Neuronal stem cell (in vitro differentiated cells): ENCODE measurements around the gene PHETA1. TPM values are rescaled to one million over a fixed set of nuclear protein-coding genes. Genes with fewer than 3 reads are reported as not detected.
A peak's percentile ranks its signal among the peaks of the same experiment; 100 is the strongest.

Experiments
- DNase-seq: peaks from one replicate; pipeline ENCODE4 v3.0.0-alpha.2; 2013; ENCODE audit warnings: low spot score
- H2AFZ ChIP-seq: one replicate; pipeline ENCODE4 v1.6.1; 2013; ENCODE audit warnings: mild to moderate bottlenecking, low read length, inconsistent platforms
- H2AK5ac ChIP-seq: 2 replicates; pipeline ENCODE4 v1.6.1; 2013; ENCODE audit warnings: low read depth, mild to moderate bottlenecking, inconsistent platforms, low read length, moderate library complexity, mixed read lengths
- H2BK120ac ChIP-seq: 2 replicates; pipeline ENCODE4 v1.6.1; 2013; ENCODE audit warnings: low read depth, mild to moderate bottlenecking, inconsistent platforms, low read length, moderate library complexity, mixed read lengths
- H2BK12ac ChIP-seq: one replicate; pipeline ENCODE4 v1.6.1; 2013; ENCODE audit warnings: low read length, inconsistent platforms
- H2BK15ac ChIP-seq: 2 replicates; pipeline ENCODE4 v1.6.1; 2013; ENCODE audit warnings: mild to moderate bottlenecking, low read length, inconsistent platforms, mixed read lengths
- H2BK5ac ChIP-seq: one replicate; pipeline ENCODE4 v1.6.1; 2013; ENCODE audit warnings: inconsistent platforms, mild to moderate bottlenecking, low read length, moderate library complexity
- H3K14ac ChIP-seq: one replicate; pipeline ENCODE4 v1.6.1; 2013; ENCODE audit warnings: low read length, inconsistent platforms
- H3K18ac ChIP-seq: 2 replicates; pipeline ENCODE4 v1.6.1; 2013; ENCODE audit warnings: low read length, inconsistent platforms
- H3K23ac ChIP-seq: 2 replicates; pipeline ENCODE4 v1.6.1; 2013; ENCODE audit warnings: low read depth, mild to moderate bottlenecking, mixed read lengths, low read length, inconsistent platforms; ENCODE audit not compliant: poor library complexity
- H3K27ac ChIP-seq: replicated peaks from 3 replicates; pipeline ENCODE4 v1.5.1; 2013; ENCODE audit warnings: low read length, inconsistent platforms
- H3K27me3 ChIP-seq, 3 experiments: 2 replicates each; pipeline ENCODE4 v1.6.1; 2013; ENCODE audit warnings: low read length in 3 of 3, mild to moderate bottlenecking in 2 of 3, inconsistent platforms in 1 of 3, low read depth in 1 of 3, mixed read lengths in 1 of 3, moderate library complexity in 1 of 3; ENCODE audit not compliant: control insufficient read depth in 3 of 3, insufficient read depth in 3 of 3
- H3K36me3 ChIP-seq, 2 donors: replicated peaks in 1 of 2; 2 replicates each; pipeline ENCODE4 v1.6.1; 2013; ENCODE audit warnings: low read length in 2 of 2; ENCODE audit not compliant: control insufficient read depth in 2 of 2, insufficient read depth in 2 of 2
- H3K4ac ChIP-seq: 2 replicates; pipeline ENCODE4 v1.6.1; 2013; ENCODE audit warnings: inconsistent platforms, mild to moderate bottlenecking, low read length, moderate library complexity
- H3K4me1 ChIP-seq, 2 donors: 1 replicate in 1 of 2; 2 replicates in 1 of 2; pipeline ENCODE4 v1.6.1; 2013; ENCODE audit warnings: low read length in 2 of 2, low read depth in 1 of 2; ENCODE audit not compliant: control insufficient read depth in 2 of 2, insufficient read depth in 1 of 2
- H3K4me2 ChIP-seq: one replicate; pipeline ENCODE4 v1.6.1; 2013; ENCODE audit warnings: mild to moderate bottlenecking, low read length, inconsistent platforms; ENCODE audit not compliant: insufficient read depth, poor library complexity, severe bottlenecking
- H3K4me3 ChIP-seq, 2 donors: 2 replicates each; pipeline ENCODE4 v1.5.1; 2013; ENCODE audit warnings: low read length in 2 of 2, mild to moderate bottlenecking in 2 of 2, inconsistent platforms in 1 of 2, moderate library complexity in 1 of 2
- H3K79me1 ChIP-seq: one replicate; pipeline ENCODE4 v1.6.1; 2013; ENCODE audit warnings: low read depth, mild to moderate bottlenecking, inconsistent platforms, low read length, moderate library complexity
- H3K9ac ChIP-seq: one replicate; pipeline ENCODE4 v1.6.1; 2013; ENCODE audit warnings: mild to moderate bottlenecking, low read depth, low read length, inconsistent platforms; ENCODE audit not compliant: poor library complexity
- H3K9me3 ChIP-seq, 2 donors: replicated peaks in 1 of 2; 2 replicates each; pipeline versions ENCODE3 to v1.6.1; 2013; ENCODE audit warnings: low read length in 2 of 2, mild to moderate bottlenecking in 2 of 2, inconsistent platforms in 1 of 2, low read depth in 1 of 2, mixed read lengths in 1 of 2, moderate library complexity in 1 of 2; ENCODE audit not compliant: control insufficient read depth in 2 of 2, insufficient read depth in 1 of 2
- H4K8ac ChIP-seq: one replicate; pipeline ENCODE4 v1.6.1; 2013; ENCODE audit warnings: low read depth, mild to moderate bottlenecking, inconsistent platforms, low read length, moderate library complexity
- H4K91ac ChIP-seq: one replicate; pipeline ENCODE4 v1.6.1; 2013; ENCODE audit warnings: low read length, low read depth, mild to moderate bottlenecking, inconsistent platforms; ENCODE audit not compliant: poor library complexity
- WGBS, 2 donors: extraction: QIAGEN DNeasy Blood & Tissue Kit; methylation state at CpG; one replicate each; pipeline ENCODE4 v1.1.7; 2013; ENCODE audit warnings: missing lambda C conversion rate in 2 of 2, mixed read lengths in 1 of 2; ENCODE audit not compliant: insufficient read length in 2 of 2, insufficient replicate concordance in 1 of 2; ENCODE audit errors: extremely low coverage in 2 of 2; 5-methylcytosine and 5-hydroxymethylcytosine counted together
- polyA plus RNA-seq, 2 experiments: library from polyadenylated mRNA; stranded (reverse); fragments of 200-250 nt; gene quantifications; one replicate each; pipeline ENCODE4 v1.2.3, GENCODE V29; 2013

The PHETA1 gene
- polyA plus RNA-seq (2013, experiment 1 of 2) = 10.7 TPM
- polyA plus RNA-seq (2013, experiment 2 of 2) = 11.2 TPM

- H3K27ac ChIP-seq = no peak within 1 kb of the TSS
- H3K14ac ChIP-seq = peak within 1 kb of the TSS; percentile 99
- no peak within 1 kb of the TSS for H4K91ac ChIP-seq
- H4K8ac ChIP-seq = no peak within 1 kb of the TSS
- H2BK15ac ChIP-seq = peak within 1 kb of the TSS; percentile 44
- H3K27me3 ChIP-seq = no peaks in the 10 kb centered on the region
- H3K4me3 ChIP-seq = peak within 1 kb of the TSS; percentile 95 to 99
- no peak within 1 kb of the TSS for H2BK5ac ChIP-seq
- peak; percentile 83 for DNase-seq
- H3K4ac ChIP-seq = peak within 1 kb of the TSS; percentile 53
- peaks cover 7 to 9% of the 10 kb centered on the region in 2 donors for H3K4me1 ChIP-seq
- H3K36me3 ChIP-seq = peaks cover 9 to 16% of the 10 kb centered on the region in 2 donors
- no CpG with 5 or more reads among the region's 72 CpGs for WGBS, 2 donors
- peak within 1 kb of the TSS; percentile 98 for H3K9ac ChIP-seq
- H2AK5ac ChIP-seq = peak within 1 kb of the TSS; percentile 88
- H3K79me1 ChIP-seq = peaks cover 6% of the 10 kb centered on the region
- H3K4me2 ChIP-seq = peak within 1 kb of the TSS; percentile 99
- H2BK120ac ChIP-seq = peak within 1 kb of the TSS; percentile 81
- peak within 1 kb of the TSS; percentile 98 for H3K18ac ChIP-seq
- no peaks in the 10 kb centered on the region for H3K9me3 ChIP-seq
- H3K23ac ChIP-seq = peak within 1 kb of the TSS; percentile 91
- peak within 1 kb of the TSS; percentile 84 for H2BK12ac ChIP-seq
- peak within 1 kb of the TSS; percentile 97 for H2AFZ ChIP-seq
Measured at GRCh38 chr12:111368788-111369495, at the start of gene PHETA1. TSS of gene PHETA1 (minus strand) at chr12:111369095. CDS start at chr12:111363427, 5,668 bp downstream.

- Histone ChIP-seq H3K9me3 (no peaks in the 10 kb centered on the region), H3K23ac (peak overlapping the region; percentile 5), H3K14ac (peak overlapping the region; percentile 33), H2BK12ac (no peak overlapping the region), H3K4me2 (no peak overlapping the region), H3K4me1 (peaks cover 0 to under 1% of the 10 kb centered on the region in 2 donors), H2AFZ (no peak overlapping the region), H3K9ac (no peak overlapping the region), H2AK5ac (no peak overlapping the region), H3K27ac (no peak overlapping the region), H2BK120ac (no peak overlapping the region), H3K27me3 (no peaks in the 10 kb centered on the region), H3K79me1 (no peaks in the 10 kb centered on the region), H2BK15ac (no peak overlapping the region), H3K18ac (no peak overlapping the region), H4K8ac (no peak overlapping the region), H2BK5ac (no peak overlapping the region), H4K91ac (no peak overlapping the region), H3K4me3 (no peak overlapping the region), H3K36me3 (peaks cover 1 to 12% of the 10 kb centered on the region in 2 donors), H3K4ac (peak overlapping the region; percentile 11)
- no peak for DNase-seq
- no CpG with 5 or more reads among the region's 30 CpGs for WGBS, 2 donors
Measured at GRCh38 chr12:111418594-111418880, 49.6 kb upstream of the PHETA1 start.

GRCh38 chr12:111417784-111418593 is 49.1 kb upstream of the PHETA1 start:
- no peak for DNase-seq
- H3K36me3 ChIP-seq = peaks cover 1 to 12% of the 10 kb centered on the region in 2 donors
- no peak overlapping the region for H2AFZ ChIP-seq
- H3K27ac ChIP-seq = no peak overlapping the region
- no peak overlapping the region for H4K91ac ChIP-seq
- peak overlapping the region; percentile 67 for H3K14ac ChIP-seq
- no CpG with 5 or more reads among the region's 67 CpGs for WGBS, 2 donors
- no peaks in the 10 kb centered on the region for H3K27me3 ChIP-seq
- peak overlapping the region; percentile 59 for H2AK5ac ChIP-seq
- H3K4me3 ChIP-seq = peak overlapping the region in 1 of 2 donors; percentile 25
- H2BK120ac ChIP-seq = no peak overlapping the region
- H3K4ac ChIP-seq = no peak overlapping the region
- H3K4me2 ChIP-seq = no peak overlapping the region
- H2BK12ac ChIP-seq = peak overlapping the region; percentile 19
- H3K23ac ChIP-seq = peak overlapping the region; percentile 18
- H3K4me1 ChIP-seq = peaks cover 0 to 5% of the 10 kb centered on the region in 2 donors
- H4K8ac ChIP-seq = no peak overlapping the region
- no peaks in the 10 kb centered on the region for H3K79me1 ChIP-seq
- no peaks in the 10 kb centered on the region for H3K9me3 ChIP-seq
- H2BK15ac ChIP-seq = no peak overlapping the region
- no peak overlapping the region for H2BK5ac ChIP-seq
- peak overlapping the region; percentile 42 for H3K18ac ChIP-seq
- H3K9ac ChIP-seq = no peak overlapping the region

GRCh38 chr12:111417290-111417689 is 48.4 kb upstream of the PHETA1 start:
- no peak overlapping the region for H2AFZ ChIP-seq
- H3K27ac ChIP-seq = no peak overlapping the region
- no peak overlapping the region for H3K9ac ChIP-seq
- no peak overlapping the region for H2BK15ac ChIP-seq
- no peak overlapping the region for H4K91ac ChIP-seq
- no peaks in the 10 kb centered on the region for H3K27me3 ChIP-seq
- no peak overlapping the region for H3K14ac ChIP-seq
- H3K9me3 ChIP-seq = no peaks in the 10 kb centered on the region
- no peak overlapping the region for H3K4ac ChIP-seq
- no CpG with 5 or more reads among the region's 2 CpGs for WGBS, 2 donors
- H3K4me1 ChIP-seq = peaks cover 0 to 8% of the 10 kb centered on the region in 2 donors
- no peak overlapping the region for H2BK120ac ChIP-seq
- no peak overlapping the region for H2AK5ac ChIP-seq
- no peak overlapping the region for H2BK5ac ChIP-seq
- no peak for DNase-seq
- no peak overlapping the region for H3K23ac ChIP-seq
- no peak overlapping the region for H3K18ac ChIP-seq
- no peak overlapping the region for H4K8ac ChIP-seq
- no peak overlapping the region for H3K4me3 ChIP-seq
- H3K79me1 ChIP-seq = no peaks in the 10 kb centered on the region
- no peak overlapping the region for H2BK12ac ChIP-seq
- no peak overlapping the region for H3K4me2 ChIP-seq
- H3K36me3 ChIP-seq = peaks cover 1 to 12% of the 10 kb centered on the region in 2 donors
